Fibroblast of lung (primary cell): ENCODE results near the gene ITIH4.

Experiments used
- EZH2 ChIP-seq: IDR thresholded peaks from 2 replicates; pipeline ENCODE4 v1.5.1; 2012; ENCODE audit warnings: low read length, control low read depth, mild to moderate bottlenecking; ENCODE audit errors: missing control alignments
- TF ChIP-seq, protein P1 (sequence below), 2 donors: IDR thresholded peaks in 1 of 2; conservative IDR thresholded peaks in 1 of 2; 1 replicate in 1 of 2; 2 replicates in 1 of 2; pipeline ENCODE4 v1.5.1; 2011 to 2012; ENCODE audit warnings: low read length in 2 of 2, control low read depth in 1 of 2, inconsistent platforms in 1 of 2, low read depth in 1 of 2, mild to moderate bottlenecking in 1 of 2

DNA sequence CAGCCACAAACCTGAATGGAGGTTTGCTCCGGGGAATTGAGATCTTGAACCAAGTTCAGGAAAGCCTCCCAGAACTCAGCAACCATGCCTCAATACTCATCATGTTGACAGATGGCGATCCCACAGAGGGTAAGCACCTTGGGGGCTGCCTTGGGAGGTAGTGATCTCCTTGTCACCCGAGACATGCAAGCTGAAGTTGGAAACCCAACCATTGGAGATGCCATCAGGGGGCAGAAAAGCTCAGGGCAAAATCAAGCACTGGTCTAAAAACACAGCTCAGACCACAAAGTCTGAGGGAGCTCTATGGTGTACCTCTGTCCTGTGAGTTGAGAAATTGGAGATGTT lies 47.3 kb downstream of the ITIH4 start:
- TF ChIP-seq, protein P1, sequence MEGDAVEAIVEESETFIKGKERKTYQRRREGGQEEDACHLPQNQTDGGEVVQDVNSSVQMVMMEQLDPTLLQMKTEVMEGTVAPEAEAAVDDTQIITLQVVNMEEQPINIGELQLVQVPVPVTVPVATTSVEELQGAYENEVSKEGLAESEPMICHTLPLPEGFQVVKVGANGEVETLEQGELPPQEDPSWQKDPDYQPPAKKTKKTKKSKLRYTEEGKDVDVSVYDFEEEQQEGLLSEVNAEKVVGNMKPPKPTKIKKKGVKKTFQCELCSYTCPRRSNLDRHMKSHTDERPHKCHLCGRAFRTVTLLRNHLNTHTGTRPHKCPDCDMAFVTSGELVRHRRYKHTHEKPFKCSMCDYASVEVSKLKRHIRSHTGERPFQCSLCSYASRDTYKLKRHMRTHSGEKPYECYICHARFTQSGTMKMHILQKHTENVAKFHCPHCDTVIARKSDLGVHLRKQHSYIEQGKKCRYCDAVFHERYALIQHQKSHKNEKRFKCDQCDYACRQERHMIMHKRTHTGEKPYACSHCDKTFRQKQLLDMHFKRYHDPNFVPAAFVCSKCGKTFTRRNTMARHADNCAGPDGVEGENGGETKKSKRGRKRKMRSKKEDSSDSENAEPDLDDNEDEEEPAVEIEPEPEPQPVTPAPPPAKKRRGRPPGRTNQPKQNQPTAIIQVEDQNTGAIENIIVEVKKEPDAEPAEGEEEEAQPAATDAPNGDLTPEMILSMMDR (conservative IDR thresholded peaks at IDR 0.05 in 1 of 2, IDR thresholded peaks at IDR 0.05 in 1 of 2; ENCODE audit: low read depth in 1 of 2, low read length in 2 of 2): no peak
- TF ChIP-seq EZH2: no peak
